Activated naive CD8-positive, alpha-beta T cell (primary cell): Measurements from ENCODE around the gene MRPL20.
"Not testable (repeated sequence)": the region's sequence is repeated elsewhere in the genome, so short reads cannot be mapped to it uniquely, and the experiment has no call there.

Experiments used
- H3K27ac Mint-ChIP-seq: one replicate; pipeline ENCODE4 v1.8.0; 2021; ENCODE audit warnings: mixed read lengths
- H3K27me3 Mint-ChIP-seq: one replicate; pipeline ENCODE4 v1.8.0; 2021; ENCODE audit warnings: mixed read lengths
- H3K36me3 Mint-ChIP-seq: one replicate; pipeline ENCODE4 v1.8.0; 2021; ENCODE audit warnings: mixed read lengths
- H3K4me1 Mint-ChIP-seq: one replicate; pipeline ENCODE4 v1.8.0; 2021; ENCODE audit warnings: low read depth, mixed read lengths
- H3K4me3 Mint-ChIP-seq: one replicate; pipeline ENCODE4 v1.8.0; 2021; ENCODE audit warnings: mild to moderate bottlenecking, mixed read lengths
- H3K9me3 Mint-ChIP-seq: one replicate; pipeline ENCODE4 v1.8.0; 2021; ENCODE audit warnings: low read depth, mixed read lengths

MRPL20 gene

DNA sequence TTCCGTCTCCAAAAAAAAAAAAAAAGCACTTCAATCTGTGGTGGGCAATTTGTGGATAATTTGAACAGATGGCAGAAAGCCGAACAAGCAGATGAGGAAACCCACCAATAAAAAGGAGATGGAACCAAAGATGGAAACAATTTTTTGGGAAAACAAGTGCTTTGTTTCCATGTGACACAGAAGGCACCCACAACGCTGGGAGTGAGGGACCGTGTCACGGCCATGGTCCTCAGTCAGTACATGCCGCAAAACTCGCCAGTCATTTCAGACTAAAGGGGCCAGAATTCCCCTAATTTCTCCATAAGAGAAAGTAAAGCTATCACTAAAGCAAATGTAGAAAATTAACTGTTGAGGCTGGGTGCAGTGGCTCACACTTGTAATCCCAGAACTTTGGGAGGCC, 13.0 kb downstream of the MRPL20 start:
- Mint-ChIP-seq H3K27me3 (no peaks in the 10 kb centered on the region), H3K36me3 (peaks cover 3% of the 10 kb centered on the region), H3K4me3 (no peak overlapping the region), H3K4me1 (peaks cover 22% of the 10 kb centered on the region), H3K9me3 (no peaks in the 10 kb centered on the region), H3K27ac (no peak overlapping the region)

DNA sequence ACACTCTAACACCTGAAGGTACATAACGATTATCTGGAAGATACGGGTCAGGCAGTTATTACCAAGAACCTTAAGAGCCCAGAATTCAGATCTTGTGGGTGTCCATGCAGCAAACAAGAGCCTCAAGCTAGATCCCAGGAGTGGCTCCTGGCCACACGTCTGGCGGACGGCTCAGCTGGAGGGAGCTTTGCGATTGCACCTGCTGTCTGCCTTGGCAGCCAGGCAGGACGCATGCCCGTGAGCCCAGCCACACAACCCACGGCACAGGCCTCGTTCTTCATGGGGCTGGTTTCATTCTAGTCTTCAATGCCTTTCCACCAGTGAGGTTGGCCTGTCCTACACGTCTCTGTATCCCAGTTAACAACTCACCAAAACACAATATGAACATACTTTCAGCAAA, 13.7 kb downstream of the MRPL20 start:
- Mint-ChIP-seq H3K36me3 (peaks cover 3% of the 10 kb centered on the region), H3K27me3 (no peaks in the 10 kb centered on the region), H3K9me3 (no peaks in the 10 kb centered on the region), H3K27ac (peak overlapping the region; percentile 34), H3K4me3 (no peak overlapping the region), H3K4me1 (peaks cover 22% of the 10 kb centered on the region)

DNA sequence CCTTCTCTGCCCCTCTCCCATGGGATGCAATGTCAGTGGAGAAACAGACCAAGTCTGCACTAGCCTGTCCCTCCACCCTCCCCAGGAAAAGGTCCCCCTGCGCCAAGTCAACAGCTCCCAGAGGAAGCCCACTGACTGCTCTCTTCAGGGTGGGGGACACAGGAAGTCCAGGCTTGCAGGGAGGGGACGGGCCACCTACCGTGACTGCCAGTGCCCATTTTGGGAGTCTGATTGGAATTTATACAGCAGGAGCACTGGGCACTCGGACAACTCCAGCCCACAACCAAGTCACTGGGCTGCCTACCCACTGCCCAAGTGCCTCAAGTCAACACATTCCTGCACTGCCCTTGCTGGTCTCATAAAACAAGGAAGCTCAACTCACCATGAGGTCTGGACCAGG, 14.1 kb downstream of the MRPL20 start:
- peaks cover 3% of the 10 kb centered on the region for H3K36me3 Mint-ChIP-seq
- H3K27ac Mint-ChIP-seq, result peak overlapping the region; percentile 34
- H3K9me3 Mint-ChIP-seq, result no peaks in the 10 kb centered on the region
- peaks cover 18% of the 10 kb centered on the region for H3K4me1 Mint-ChIP-seq
- H3K27me3 Mint-ChIP-seq, result no peaks in the 10 kb centered on the region
- H3K4me3 Mint-ChIP-seq, result no peak overlapping the region

DNA sequence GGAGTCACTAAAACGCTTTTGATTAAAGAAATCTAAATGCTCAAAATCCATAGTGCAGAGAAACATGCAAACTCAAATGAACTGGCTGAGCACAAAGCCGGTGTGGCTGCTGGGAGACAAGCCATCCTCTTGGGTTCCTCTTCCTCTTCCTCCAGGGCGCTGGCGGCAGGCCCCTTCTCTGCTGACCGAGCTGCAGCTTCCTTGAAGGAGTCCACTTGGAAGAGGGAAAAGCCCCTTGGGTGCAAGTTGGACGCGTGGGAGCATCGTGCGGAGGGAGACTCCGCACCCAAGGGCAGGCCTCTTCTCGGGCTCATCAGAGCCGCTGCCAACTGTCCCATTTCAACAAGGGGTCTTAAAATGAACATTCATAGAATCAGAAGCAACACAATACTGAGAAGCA, 15.9 kb downstream of the MRPL20 start:
- no peak overlapping the region for H3K4me3 Mint-ChIP-seq
- no peaks in the 10 kb centered on the region for H3K27me3 Mint-ChIP-seq
- H3K4me1 Mint-ChIP-seq, result peaks cover 13% of the 10 kb centered on the region
- H3K36me3 Mint-ChIP-seq, result peaks cover 6% of the 10 kb centered on the region
- peak overlapping the region; percentile 54 for H3K27ac Mint-ChIP-seq
- H3K9me3 Mint-ChIP-seq, result no peaks in the 10 kb centered on the region

DNA sequence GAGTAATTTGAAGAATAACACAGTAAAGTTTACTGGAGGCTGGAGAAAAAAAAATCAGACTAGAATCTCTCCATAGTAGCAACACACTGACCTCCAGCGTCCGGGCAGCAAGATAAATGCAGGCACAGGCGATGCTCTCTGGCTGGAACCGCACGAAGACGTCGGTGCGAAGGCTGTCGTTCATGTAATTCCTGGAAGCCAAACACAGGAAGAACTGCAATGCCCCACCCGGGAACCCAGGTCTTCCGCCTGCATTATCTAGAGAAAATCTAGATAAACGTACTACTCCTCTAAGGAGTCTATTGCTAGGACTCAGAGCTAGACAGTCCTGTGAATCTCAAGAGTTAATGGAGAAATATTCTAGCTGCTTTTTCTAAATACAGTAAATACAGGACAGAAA, 16.4 kb downstream of the MRPL20 start:
- Mint-ChIP-seq H3K27ac (no peak overlapping the region), H3K4me3 (no peak overlapping the region), H3K9me3 (no peaks in the 10 kb centered on the region), H3K36me3 (peaks cover 6% of the 10 kb centered on the region), H3K4me1 (peaks cover 12% of the 10 kb centered on the region), H3K27me3 (no peaks in the 10 kb centered on the region)

DNA sequence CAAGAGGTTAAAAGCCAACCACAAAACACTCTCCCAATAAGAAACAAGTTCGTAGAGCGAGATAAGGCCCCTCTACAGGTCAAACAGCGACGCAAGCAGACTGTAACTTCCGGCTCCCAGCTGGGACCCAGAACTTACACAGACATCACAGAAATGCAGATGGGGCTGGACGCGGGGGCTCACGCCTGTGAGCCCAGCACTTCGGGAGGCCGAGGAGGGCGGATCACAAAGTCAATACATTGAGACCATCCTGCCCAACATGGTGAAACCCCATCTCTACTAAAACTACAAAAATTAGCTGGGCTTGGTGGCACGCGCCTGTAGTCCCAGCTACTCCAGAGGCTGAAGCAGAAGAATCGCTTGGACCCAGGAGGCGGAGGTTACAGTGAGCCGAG, 19.0 kb downstream of the MRPL20 start:
- Mint-ChIP-seq H3K4me1 (peaks cover 2% of the 10 kb centered on the region), H3K4me3 (no peak overlapping the region), H3K27me3 (no peaks in the 10 kb centered on the region), H3K36me3 (peaks cover 6% of the 10 kb centered on the region), H3K9me3 (no peaks in the 10 kb centered on the region), H3K27ac (no peak overlapping the region)

DNA sequence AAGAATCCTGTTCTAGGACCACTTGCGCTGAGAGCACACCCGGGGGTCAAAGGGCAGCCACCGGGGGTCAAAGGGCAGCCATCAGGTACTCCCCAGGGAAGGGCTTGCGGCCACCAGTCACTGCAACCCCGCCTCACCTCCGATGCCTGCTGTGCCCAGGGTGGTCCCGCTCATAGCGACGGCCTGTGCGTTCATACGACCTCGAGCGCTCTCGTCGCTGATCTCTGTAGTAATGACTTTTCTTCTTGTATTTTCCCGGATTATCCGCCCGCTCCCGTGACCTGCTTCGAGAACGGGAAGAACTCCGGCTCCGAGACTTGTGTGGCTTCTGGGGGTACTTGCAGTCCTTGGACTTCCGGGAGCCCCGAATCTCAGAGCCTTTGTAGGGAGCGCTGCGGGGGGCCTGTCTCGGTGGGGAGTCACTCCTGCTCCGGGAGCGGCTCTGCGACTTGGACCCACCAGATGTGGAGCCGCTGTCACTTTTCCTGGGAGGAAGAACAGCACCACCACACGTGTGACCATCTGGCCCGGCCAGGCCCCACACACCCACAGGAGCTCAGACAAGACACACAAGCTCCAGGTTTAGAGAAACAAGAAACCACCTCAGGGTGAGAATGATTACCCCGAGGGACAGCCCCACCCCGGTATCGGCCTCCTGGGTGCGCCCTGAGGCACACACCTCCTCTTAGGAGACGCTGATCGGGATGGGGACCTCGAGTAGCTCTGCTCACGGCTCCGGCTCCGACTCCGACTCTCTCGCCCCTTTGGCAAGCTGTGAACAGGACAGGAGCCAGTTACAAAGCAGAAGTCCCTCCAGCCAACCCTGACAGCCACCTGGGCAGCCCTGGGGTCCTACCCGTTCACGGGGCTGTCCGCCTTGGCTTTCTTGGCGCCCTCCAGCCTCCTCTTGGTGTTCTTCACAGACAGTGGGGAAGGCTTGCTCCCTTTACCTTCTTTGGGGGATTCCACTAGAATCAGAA, 19.7 kb downstream of the MRPL20 start:
- no peak overlapping the region for H3K27ac Mint-ChIP-seq
- no peak overlapping the region for H3K4me3 Mint-ChIP-seq
- peaks cover 3% of the 10 kb centered on the region for H3K4me1 Mint-ChIP-seq
- no peaks in the 10 kb centered on the region for H3K9me3 Mint-ChIP-seq
- no peaks in the 10 kb centered on the region for H3K27me3 Mint-ChIP-seq
- H3K36me3 Mint-ChIP-seq, result peaks cover 5% of the 10 kb centered on the region

DNA sequence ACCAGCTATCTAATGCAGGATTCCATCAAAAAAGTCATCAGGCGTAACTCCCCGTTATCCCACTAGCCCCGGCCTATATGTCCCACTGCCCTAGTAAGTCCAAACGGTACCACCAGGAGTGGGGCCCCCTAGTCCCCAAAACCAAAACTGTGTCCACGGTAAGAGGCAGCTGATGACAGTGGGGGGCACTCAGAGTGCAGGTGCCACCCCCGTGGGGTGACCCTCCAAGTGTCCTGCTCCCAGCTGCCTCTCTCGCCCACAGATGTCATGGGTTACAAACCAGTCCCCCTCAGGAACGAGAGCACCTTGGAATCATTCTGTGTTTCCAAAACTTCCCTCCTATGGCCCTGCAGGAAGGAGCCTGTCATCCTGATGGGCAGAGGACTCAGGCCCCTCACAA, 21.2 kb downstream of the MRPL20 start:
- Mint-ChIP-seq H3K27ac (no peak overlapping the region), H3K36me3 (peaks cover 4% of the 10 kb centered on the region), H3K9me3 (no peaks in the 10 kb centered on the region), H3K4me3 (no peak overlapping the region), H3K4me1 (peaks cover 2% of the 10 kb centered on the region), H3K27me3 (no peaks in the 10 kb centered on the region)

DNA sequence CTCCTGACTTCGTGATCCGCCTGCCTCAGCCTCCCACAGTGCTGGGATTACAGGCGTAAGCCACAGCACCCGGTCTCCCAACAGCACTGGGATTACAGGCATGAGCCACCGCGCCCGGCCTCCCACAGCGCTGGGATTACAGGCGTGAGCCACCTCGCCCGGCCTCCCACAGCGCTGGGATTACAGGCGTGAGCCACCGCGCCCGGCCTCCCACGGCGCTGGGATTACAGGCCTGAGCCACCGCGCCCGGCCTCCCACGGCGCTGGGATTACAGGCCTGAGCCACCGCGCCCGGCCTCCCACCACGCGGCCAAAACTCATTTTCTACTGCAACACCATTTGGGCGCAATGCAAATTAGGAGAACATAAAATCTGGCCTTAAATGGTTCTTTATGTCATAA, 21.8 kb downstream of the MRPL20 start:
- H3K4me3 Mint-ChIP-seq, H3K36me3 Mint-ChIP-seq, H3K9me3 Mint-ChIP-seq, H3K27me3 Mint-ChIP-seq, H3K4me1 Mint-ChIP-seq, H3K27ac Mint-ChIP-seq: not testable (repeated sequence)

DNA sequence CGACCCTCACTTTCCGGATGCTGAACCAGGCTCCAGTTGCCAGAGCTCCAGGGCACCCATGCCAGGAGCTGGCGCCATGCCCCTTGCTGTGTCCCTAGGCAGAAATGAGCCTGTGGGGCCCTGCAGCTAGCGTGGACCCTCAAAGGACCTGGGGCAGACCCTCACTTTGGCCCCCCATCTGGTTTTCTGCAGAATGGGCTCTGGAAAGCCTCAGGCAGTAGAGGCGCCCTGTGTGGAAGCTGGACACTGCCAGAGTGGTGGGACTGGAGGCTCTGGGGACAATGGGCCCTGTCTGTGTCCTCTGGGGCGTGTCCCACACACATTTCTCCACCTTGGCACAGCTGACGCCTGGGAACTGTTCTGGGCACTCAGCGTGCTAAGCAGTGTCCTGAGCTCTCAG, 25.8 kb downstream of the MRPL20 start:
- Mint-ChIP-seq H3K36me3 (no peaks in the 10 kb centered on the region), H3K9me3 (no peaks in the 10 kb centered on the region), H3K27me3 (no peaks in the 10 kb centered on the region), H3K27ac (no peak overlapping the region), H3K4me1 (peaks cover 2% of the 10 kb centered on the region), H3K4me3 (no peak overlapping the region)

DNA sequence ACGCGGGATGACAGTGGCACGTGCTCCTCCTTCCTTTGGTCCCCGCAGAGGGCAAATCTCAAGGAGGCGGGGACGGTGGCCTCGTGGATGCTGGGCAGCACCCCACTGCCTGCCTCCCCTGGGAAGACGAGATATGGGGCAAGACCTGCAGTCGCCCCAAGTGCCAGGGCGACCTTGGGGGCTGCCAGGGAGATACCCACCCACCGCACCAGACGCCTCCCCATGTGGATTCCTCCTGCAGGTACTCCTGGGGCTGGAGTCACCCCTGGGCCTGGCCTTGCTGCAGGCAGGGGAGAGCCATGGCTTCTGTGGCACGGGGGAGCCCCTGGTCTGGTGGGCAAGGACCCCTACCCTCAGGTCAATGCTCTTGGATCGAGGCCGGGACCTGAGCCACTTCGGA, 26.2 kb downstream of the MRPL20 start:
- Mint-ChIP-seq H3K9me3 (no peaks in the 10 kb centered on the region), H3K27ac (no peak overlapping the region), H3K4me3 (no peak overlapping the region), H3K36me3 (no peaks in the 10 kb centered on the region), H3K4me1 (peaks cover 2% of the 10 kb centered on the region), H3K27me3 (no peaks in the 10 kb centered on the region)

DNA sequence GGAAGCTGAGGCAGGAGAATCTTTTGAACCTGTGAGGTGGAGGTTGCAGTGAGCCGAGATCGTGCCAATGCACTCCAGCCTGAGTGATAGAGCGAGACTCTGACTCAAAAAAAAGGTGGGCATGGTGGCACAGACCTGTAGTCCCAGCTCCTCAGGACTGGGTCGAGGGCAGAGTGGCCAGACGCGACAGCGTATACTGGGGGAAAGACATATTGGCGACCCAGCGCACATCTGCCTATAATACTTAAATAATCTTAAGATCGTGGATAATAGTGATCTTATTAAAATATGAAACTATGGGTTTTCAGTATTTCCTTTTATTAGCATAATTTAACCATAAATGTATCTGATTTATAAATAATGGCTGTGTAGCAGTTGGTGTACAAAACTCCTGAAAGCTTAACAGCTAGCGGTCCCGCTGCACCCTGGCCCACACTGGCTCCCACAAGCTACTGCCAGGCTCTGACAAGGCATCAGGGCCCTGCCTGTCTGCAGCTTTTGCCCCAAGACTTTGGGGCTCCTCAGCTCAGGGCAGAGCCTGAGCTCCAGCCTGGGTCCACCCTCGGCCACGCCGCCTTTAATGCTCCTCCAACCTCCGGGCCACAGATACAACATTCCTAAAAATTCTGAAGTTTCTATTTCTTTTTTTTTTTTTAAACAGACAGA, 29.4 kb downstream of the MRPL20 start:
- Mint-ChIP-seq H3K27ac (no peak overlapping the region), H3K9me3 (no peaks in the 10 kb centered on the region), H3K4me1 (peaks cover 7% of the 10 kb centered on the region), H3K27me3 (no peaks in the 10 kb centered on the region), H3K36me3 (no peaks in the 10 kb centered on the region), H3K4me3 (no peak overlapping the region)

DNA sequence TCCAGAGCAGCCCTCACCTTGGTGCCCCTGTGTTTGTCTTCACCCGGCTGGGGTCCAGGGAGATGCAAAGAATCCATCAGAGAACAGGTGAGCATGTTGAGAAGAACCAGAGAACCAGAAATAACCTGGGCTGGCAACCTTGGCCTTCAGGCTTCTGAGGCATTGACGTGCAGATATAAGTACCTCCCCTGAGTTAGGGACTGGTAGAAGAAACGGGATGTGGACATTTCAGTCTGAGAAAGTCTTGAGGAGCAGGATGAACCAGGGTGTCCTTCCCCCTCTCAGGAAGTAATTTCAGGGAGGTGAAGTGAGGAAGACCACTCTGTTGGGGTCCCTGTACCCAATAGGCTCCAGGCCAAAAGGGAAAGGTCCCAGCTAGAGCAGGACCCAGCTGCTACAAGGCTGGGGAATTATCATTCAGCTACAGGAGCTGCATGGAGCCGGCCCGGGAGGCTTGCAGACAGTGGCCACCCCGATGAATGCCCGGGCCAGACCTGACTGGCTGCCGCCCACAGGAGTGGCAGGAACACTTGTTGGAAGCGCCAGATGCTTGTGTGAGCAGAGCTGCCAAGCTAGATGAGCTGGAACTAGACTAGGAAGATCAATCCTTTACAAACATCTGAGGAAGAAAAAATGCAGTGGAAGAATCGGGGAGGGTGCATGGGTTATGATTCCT, 30.4 kb downstream of the MRPL20 start:
- Mint-ChIP-seq H3K27me3 (no peaks in the 10 kb centered on the region), H3K27ac (peak overlapping the region; percentile 28), H3K9me3 (no peaks in the 10 kb centered on the region), H3K4me3 (peak overlapping the region; percentile 91), H3K4me1 (peaks cover 8% of the 10 kb centered on the region), H3K36me3 (no peaks in the 10 kb centered on the region)

DNA sequence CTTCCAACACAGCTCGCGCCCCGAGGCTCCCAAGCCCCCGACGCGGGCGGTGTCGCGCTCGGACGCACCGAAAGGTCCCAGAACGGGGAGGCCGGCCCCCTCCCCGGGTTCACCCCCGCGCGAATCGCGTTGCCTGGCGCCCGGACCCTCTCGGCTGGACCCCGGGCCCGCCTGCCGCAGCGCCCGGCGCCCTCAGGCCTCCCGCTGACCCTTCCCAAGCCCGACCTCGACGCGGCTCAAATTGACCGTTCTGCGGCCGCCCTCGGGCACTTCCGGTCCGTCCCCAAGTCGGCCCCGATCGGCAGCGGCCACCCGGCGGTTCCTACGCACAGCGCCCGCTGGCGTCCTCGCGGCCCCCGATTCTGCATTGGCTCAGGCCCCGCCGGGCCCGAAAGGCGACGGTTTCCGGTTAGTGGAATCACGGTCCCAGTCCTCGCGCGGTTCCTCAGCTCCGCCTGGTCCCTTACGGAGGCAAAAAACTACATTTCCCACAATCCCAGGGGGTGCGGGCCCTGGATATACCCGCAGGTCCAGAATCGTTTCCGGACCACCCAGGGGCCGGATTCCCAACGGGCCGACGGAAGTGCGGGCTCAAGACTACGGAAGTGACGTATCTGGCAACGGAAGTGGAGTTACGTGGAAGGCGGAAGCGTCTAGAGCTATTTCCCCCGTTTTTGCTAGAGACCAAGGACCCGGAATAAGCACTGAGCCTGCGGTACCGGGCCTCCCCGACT, 32.0 kb downstream of the MRPL20 start, which contains the start of gene AURKAIP1:
Gene AURKAIP1, minus strand, starts transcription at position 279 of the 734 bp plus-strand sequence. CDS start 451 bp downstream, outside the sequence.
- Mint-ChIP-seq H3K36me3 (no peaks in the 10 kb centered on the region), H3K27me3 (no peaks in the 10 kb centered on the region), H3K4me3 (peak within 1 kb of the TSS; percentile 91), H3K9me3 (no peaks in the 10 kb centered on the region), H3K4me1 (peaks cover 14% of the 10 kb centered on the region), H3K27ac (peak within 1 kb of the TSS; percentile 93)
